HG03175 (cell line): ENCODE results near the gene PLEKHA8.

ENCODE experiments used
- ATAC-seq: cut with Tn5 transposase; IDR thresholded peaks from one replicate; pipeline ENCODE4 v1.9.1; 2021; ENCODE audit warnings: mild to moderate bottlenecking, moderate library complexity; ENCODE audit not compliant: unreplicated experiment

Gene PLEKHA8

DNA sequence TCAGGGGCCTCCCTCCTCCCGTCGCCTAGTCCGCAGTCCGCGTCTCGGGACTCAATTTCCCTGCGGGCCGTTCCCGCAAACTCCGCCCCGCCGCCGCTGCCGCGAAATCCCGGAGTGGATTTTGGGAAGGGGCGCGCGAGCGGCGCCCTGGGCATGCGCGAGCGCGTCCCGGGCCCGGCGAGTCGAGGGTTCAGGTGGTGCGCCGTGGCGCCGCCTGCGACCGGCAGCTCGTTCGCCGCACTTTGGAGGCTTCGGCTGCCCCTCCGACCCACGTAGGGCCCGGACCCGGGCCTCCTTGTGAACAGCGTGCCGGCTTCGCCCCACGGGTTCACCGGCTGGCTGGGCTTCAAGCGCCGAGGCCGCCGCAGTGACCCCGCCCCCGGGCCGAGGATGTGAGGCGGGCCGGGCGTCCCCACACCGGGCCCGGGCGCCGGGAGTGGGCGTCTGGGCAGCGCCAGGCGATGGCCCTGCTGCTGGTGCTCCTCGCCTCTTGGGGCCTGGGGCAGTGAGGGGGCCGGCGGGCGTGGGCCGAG lies at the start of gene PLEKHA8:
PLEKHA8 (plus strand) TSS at position 197 of the 533 bp plus-strand sequence. CDS start 351 bp downstream, outside the sequence.
- peak; percentile 41 for ATAC-seq

DNA sequence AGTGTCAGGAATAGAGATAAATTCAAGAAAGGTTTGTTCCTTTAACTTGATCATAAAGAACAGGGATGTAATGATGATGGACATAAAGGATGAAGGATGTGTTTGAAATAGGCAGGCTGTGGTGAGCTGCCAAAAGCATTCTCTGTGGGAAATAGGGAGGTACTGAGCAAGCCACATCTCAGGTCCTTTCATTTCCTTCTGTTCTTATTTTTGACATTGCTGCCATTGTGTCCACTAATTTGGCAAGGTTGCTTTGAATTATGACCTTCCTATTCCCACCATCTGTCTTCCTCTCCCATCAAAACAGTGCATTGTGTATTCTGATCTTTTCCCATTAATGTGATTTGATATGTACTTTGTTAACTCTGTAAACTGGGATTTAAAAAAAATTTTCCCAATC lies 48.1 kb upstream of the PLEKHA8 start:
- ATAC-seq, result no peak

- ATAC-seq, result no peak
These were observed 41.1 kb upstream of the PLEKHA8 start for GRCh38 chr7:29987083-29987482.

DNA sequence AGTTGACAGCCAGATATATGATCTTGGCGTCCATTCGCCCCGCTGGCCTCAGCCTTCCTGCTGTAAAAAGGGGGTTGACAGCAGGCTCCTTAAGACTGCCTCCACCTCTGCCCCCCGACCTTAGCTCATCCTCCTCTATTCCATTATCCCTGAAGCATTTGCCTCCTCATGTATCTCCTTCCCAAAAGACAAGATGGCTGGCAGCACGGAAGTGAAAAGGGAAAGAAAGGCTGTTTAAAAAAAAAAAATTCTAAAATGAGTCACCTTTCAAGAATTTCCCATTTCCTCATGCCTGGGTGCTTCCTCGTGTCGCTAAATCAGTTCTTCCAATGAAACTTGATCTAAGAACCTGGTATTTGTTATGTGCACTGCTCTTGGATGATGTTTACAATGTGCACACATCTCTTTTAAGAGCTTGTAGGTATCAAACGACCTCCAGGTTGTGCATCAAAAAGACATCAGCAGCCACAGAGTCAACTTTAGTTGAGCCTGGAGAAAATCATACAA lies 40.3 kb upstream of the PLEKHA8 start:
- no peak for ATAC-seq

DNA sequence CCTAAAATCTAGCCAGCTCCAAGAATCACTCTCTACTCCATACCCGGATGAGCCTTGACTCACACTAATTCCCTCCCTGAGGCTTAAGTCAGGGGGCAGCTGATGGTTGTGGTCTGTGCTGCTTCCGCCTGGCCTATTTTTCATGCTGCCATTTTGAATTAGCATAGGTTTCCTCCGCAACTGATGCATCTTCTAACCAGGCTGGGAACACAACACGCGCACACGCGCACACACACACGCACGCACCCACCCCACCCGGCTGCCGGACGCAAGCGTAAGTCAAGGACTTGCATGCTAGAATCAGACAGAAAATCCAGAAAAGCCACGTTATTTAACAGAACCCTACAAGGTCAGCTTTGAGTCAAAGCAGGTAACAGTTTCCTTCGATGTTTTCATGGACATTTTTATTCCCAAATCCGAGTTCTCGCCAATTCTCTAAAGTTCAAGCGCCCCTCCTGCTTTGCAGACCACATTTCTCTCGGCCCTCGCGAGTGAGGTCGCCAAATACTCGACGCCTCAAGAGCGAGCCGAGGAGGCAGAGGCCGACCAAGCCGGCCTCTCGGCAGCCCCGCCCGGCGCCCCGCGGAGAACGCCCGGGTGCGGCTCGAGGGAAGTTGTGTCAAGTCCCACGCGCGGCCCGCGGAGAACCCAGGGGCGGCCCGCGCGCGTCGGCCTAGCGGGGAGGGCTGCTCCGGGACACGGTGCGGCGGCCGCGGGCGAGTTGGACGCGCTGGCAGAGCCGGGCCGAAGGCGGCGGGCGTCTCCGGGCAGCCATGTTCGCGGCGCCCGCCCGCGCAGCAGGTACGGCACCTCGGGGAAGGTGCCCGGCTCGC lies 39.6 kb upstream of the PLEKHA8 start:
- peak; percentile 43 for ATAC-seq

DNA sequence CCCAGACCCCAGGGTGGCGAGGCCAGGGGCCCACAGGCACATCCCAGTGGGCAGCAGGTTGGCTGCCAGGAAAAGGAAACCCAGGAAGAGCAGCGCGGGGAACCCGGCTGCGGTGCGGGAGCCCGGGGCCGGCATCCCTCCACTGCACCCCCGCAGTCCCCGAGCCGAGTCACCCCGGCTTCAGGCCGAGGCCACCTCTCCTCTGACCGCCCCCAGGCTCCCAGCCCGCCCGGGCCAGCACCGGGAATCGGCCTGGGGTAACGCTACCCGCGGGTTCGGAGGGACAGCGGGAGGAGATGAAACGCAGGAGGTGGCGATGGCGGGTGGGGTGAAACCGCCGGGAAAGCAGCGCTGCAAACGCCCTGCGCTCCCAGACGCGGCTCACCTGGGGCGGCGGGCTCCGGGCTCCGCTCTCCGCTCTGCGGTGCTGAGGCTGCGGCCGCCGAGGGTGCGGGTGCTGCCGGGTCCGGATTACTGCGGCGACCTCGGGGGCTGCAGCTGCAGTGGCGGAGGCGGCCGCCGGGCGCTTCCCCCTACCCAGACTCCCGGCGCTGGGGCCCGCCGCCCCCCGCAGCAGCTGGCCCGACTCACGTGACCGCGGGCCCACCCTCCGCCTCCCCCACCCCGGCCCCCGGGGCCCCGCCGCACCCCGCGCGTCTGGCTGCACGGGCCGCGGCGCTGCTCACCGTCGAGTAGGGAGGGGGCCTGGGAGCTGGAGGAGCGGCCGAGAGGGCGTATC lies 38.8 kb upstream of the PLEKHA8 start, which contains the start of gene SCRN1:
SCRN1 (minus strand) TSS at position 545 of the 739 bp plus-strand sequence. CDS start 20,734 bp downstream, outside the sequence.
- peak; percentile 33 for ATAC-seq

DNA sequence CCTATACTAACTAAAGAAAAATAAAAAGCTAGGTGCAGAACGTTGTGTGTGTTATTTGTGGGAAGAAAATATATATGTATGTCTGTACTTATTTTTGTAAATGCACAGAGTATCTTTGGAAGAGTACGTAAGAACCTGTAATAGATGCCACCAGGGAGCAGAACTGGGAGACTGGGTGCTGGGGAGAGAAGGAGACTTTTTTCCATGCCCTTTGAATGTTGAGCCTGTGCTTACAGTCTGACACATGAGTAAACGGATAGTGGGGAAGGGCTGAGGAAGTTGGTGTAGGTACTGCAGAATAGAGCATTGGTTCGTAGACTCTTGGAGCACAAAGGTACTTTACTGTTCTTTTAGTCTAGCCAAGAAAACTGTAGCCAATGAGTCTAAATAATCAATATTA lies 37.3 kb upstream of the PLEKHA8 start:
- no peak for ATAC-seq

DNA sequence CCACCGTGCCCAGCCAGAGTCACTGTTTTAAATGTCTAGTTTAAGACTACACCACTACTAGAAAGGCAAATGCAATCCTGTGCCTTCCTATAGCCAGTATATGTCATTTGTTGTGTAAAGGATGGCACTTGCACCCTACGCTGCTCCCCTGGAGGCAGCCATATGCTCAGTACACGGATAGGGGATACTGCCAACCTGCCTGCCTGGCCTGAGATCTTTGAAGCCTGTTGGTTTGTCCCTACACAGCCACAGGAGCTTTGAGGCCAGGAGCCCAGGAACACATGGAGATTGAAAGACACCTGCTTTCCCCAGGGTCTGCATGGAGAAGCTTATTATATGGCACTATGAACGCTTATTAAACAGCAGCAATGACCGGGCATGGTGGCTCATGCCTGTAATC lies 36.3 kb upstream of the PLEKHA8 start:
- no peak for ATAC-seq

GRCh38 chr7:29993140-29993539 lies 35.1 kb upstream of the PLEKHA8 start:
- ATAC-seq, result no peak

DNA sequence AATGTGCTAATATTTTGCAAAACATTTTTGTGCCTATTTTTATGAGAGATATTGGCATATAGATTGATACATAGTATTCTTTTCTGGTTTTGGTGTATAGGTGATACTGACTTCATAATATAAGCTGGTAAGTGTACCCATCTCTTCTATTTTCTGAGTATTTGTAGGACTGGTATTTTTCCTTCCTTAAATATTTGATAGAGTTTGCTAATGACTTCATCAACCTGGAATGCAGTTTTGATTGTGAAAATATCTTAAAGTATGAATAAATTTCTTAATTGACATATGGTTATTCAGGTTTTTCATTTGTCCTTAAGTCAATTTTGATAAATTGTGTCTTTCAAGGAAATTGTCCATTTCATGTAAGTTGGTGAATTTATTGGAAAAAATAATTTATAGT lies 32.6 kb upstream of the PLEKHA8 start:
- ATAC-seq, result no peak

- no peak for ATAC-seq
These were observed 31.9 kb upstream of the PLEKHA8 start for GRCh38 chr7:29996321-29996720.

GRCh38 chr7:29998489-29998888 lies 29.7 kb upstream of the PLEKHA8 start:
- ATAC-seq, result no peak

- ATAC-seq, result no peak
These were observed 26.2 kb upstream of the PLEKHA8 start for GRCh38 chr7:30001998-30002397.

GRCh38 chr7:30003098-30003497 lies 25.1 kb upstream of the PLEKHA8 start:
- no peak for ATAC-seq

DNA sequence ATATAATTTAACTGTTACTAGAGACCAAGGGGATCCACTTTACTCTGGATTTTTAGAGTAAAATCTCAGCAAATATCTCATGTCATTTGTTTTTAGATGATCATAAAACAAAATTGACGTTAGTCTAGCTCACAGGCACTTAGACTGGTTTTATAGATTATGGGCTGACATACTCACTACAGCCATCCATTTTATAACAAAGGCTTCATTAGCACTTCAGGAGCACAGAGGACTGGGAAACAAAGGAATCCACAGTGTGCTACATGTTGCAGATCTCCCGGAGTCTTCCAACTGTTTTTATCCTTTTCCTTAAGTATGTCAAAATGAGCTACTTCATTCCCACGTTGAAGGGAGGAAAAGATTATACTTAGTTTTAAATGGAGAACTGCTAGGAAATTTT lies 22.7 kb upstream of the PLEKHA8 start:
- ATAC-seq, result no peak

DNA sequence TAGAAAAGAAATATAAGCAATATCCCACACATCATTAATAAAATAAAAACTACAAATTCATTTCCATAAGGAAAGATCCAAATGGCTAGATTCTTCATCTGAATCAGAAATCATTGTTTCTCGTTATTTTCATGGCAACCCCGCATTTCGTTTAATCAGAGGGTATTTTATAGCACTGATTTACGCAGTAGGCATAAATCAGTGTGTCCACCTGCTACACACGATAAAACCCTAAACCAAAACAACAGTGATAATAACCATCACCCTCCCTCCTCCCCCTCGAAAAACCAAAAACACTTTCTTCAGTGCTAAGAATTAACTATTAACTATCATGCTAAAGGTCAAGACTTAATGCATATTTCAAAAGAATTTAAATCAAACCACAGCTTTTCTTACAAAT lies 18.2 kb upstream of the PLEKHA8 start:
- ATAC-seq, result no peak

DNA sequence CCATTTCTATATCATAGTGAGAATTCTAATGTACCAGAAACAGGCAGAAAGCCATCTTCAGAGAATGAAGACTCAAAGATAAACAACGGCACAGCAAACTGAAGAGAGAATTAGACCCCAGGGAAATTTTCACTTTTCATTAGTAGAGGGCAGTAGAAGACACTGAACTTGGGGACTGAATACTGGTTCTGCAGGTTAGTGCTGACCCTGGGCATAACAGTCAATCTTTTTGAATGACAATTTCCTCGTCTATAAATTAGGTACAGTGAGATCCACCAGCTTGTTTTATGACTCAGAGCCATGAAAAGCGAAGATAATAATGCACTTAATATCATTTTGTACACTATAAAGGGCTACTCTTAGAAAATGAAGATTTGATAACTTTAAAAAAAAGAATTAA lies 15.5 kb upstream of the PLEKHA8 start:
- no peak for ATAC-seq

- no peak for ATAC-seq
These were observed 9.8 kb upstream of the PLEKHA8 start for GRCh38 chr7:30018451-30018850.

DNA sequence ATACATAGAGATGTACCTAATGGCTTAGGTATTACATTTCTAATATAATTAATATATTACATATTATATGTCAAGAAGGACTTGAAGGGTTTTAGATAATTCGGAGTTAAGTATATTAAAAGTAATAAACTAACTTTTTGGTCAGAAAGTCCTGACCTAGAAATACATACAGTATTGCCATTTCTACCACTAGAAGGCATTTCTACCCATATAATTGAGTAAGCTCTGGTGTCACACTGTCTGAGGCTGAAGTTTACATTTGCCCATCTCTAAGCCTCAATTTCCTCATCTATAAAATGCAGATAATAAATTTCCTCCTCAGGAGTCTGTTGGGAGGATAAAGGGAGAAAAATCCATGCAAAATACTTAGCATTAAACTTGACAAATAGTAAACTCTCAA lies 8.8 kb upstream of the PLEKHA8 start:
- no peak for ATAC-seq

DNA sequence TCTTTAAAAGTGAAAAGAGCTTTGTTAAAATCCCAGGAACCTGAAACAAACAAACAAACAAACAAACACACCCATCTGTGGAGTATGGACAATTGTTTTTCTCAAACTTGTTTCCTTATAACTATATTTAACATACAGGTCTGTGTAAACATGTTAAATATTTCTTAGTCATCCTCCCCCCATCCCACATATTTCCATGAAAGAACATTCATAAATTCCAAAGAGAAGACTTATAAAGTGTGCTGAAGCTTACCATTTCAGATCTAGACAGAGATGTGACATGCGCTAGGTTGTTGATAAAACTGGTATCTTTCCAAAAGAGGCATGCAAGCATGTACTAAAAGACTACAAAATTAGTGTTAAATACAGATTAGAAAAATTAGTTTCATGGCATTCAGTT lies 8.3 kb upstream of the PLEKHA8 start:
- no peak for ATAC-seq

- ATAC-seq, result no peak
These were observed 7.7 kb upstream of the PLEKHA8 start for GRCh38 chr7:30020535-30020934.

DNA sequence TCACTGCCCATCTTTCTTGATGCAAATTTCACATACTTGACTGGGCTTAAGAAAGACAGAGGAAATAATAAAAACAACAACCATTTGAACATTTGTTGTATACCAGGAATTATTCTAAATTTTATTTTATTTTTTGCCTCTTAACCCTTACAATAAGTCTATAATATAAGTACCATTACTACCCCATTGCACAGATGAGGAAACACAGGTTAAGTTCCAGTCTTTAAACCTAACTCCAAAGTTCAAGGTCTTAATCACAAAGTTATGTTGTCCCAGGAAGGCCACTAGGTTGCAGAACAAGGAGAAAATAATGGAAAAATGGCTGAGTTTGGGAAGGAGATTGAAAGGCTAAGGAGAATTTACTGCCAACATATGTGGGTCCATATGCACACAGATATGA lies 5.2 kb upstream of the PLEKHA8 start:
- no peak for ATAC-seq
